Measurements from ENCODE around the gene ZNF771.

The ZNF771 gene

DNA sequence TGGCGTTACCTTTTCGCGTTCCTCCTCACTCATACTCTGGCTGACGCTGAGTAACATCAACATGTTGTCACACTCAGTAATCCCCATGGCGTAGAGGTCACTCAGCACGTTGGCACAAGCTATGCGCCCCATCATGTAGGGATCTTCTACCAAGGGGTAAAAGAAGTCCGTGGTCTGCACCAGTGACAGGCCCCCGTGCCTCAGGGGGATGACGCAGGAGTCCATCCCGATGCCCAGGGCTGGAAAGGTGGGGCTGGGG, 37.7 kb downstream of the ZNF771 start:
- peaks cover 5% of the 10 kb centered on the region for H3K79me2 ChIP-seq
- no peak for TF ChIP-seq CTCF (IDR thresholded peaks at IDR 0.05)
- peak overlapping the region; percentile 95 for H2AFZ ChIP-seq
- H3K27me3 ChIP-seq (ENCODE audit: control insufficient read depth, insufficient read depth, low read length), result no peaks in the 10 kb centered on the region
- peaks cover 6% of the 10 kb centered on the region for H3K4me1 ChIP-seq
- H3K9me3 ChIP-seq (ENCODE audit: control insufficient read depth, low read length), result no peaks in the 10 kb centered on the region
- peak overlapping the region; percentile 93 for H3K4me3 ChIP-seq (ENCODE audit: low read depth, low read length)
- peak overlapping the region; percentile 78 for H3K9ac ChIP-seq
- no peaks in the 10 kb centered on the region for H3K36me3 ChIP-seq (ENCODE audit: control insufficient read depth, insufficient read depth, low read length)
- H3K27ac ChIP-seq, result peak overlapping the region; percentile 84
- H3K4me2 ChIP-seq (ENCODE audit: low read length), result peak overlapping the region; percentile 93

GRCh38 chr16:30445408-30446202, 38.2 kb downstream of the ZNF771 start, which contains the start of gene SEPHS2:
Gene SEPHS2, minus strand, starts transcription at chr16:30445874. Its CDS starts 147 bp downstream, at chr16:30445727.
- TF ChIP-seq CTCF (IDR thresholded peaks at IDR 0.05), result peak; percentile 38
- Histone ChIP-seq H3K9me3 (ENCODE audit: control insufficient read depth, low read length) (no peaks in the 10 kb centered on the region), H3K79me2 (peaks cover 5% of the 10 kb centered on the region), H3K4me2 (ENCODE audit: low read length) (peak within 1 kb of the TSS; percentile 93), H3K27me3 (ENCODE audit: control insufficient read depth, insufficient read depth, low read length) (no peaks in the 10 kb centered on the region), H3K4me3 (ENCODE audit: low read depth, low read length) (peak within 1 kb of the TSS; percentile 93), H2AFZ (peak within 1 kb of the TSS; percentile 95), H3K36me3 (ENCODE audit: control insufficient read depth, insufficient read depth, low read length) (no peaks in the 10 kb centered on the region), H3K27ac (peak within 1 kb of the TSS; percentile 84), H3K4me1 (peaks cover 6% of the 10 kb centered on the region), H3K9ac (peak within 1 kb of the TSS; percentile 78)

- Histone ChIP-seq H3K36me3 (ENCODE audit: control insufficient read depth, insufficient read depth, low read length) (no peaks in the 10 kb centered on the region), H3K27ac (peak overlapping the region; percentile 84), H3K27me3 (ENCODE audit: control insufficient read depth, insufficient read depth, low read length) (no peaks in the 10 kb centered on the region), H3K4me1 (peaks cover 6% of the 10 kb centered on the region), H3K9ac (no peak overlapping the region), H3K4me2 (ENCODE audit: low read length) (peak overlapping the region; percentile 93), H2AFZ (peak overlapping the region; percentile 95), H3K4me3 (ENCODE audit: low read depth, low read length) (peak overlapping the region; percentile 93), H3K79me2 (peaks cover 5% of the 10 kb centered on the region), H3K9me3 (ENCODE audit: control insufficient read depth, low read length) (no peaks in the 10 kb centered on the region)
- no peak for TF ChIP-seq CTCF (IDR thresholded peaks at IDR 0.05)
Measured at GRCh38 chr16:30446203-30446595, 38.8 kb downstream of the ZNF771 start.

GRCh38 chr16:30447512-30448226, 40.3 kb downstream of the ZNF771 start:
- Histone ChIP-seq H3K9ac (no peak overlapping the region), H2AFZ (no peak overlapping the region), H3K36me3 (ENCODE audit: control insufficient read depth, insufficient read depth, low read length) (no peaks in the 10 kb centered on the region), H3K9me3 (ENCODE audit: control insufficient read depth, low read length) (no peaks in the 10 kb centered on the region), H3K27me3 (ENCODE audit: control insufficient read depth, insufficient read depth, low read length) (no peaks in the 10 kb centered on the region), H3K27ac (no peak overlapping the region), H3K79me2 (peaks cover 5% of the 10 kb centered on the region), H3K4me2 (ENCODE audit: low read length) (no peak overlapping the region), H3K4me1 (peaks cover 6% of the 10 kb centered on the region), H3K4me3 (ENCODE audit: low read depth, low read length) (no peak overlapping the region)
- no peak for TF ChIP-seq CTCF (IDR thresholded peaks at IDR 0.05)

Measured in parathyroid adenoma (tissue), 2 donors.